GM19025 (cell line): ENCODE measurements around the gene PTPA.
"Not testable (repeated sequence)": the region's sequence is repeated elsewhere in the genome, so short reads cannot be mapped to it uniquely, and the experiment has no call there.

Experiments used
- ATAC-seq: cut with Tn5 transposase; IDR thresholded peaks from one replicate; pipeline ENCODE4 v1.9.1; 2021; ENCODE audit warnings: mild to moderate bottlenecking, low read depth, moderate library complexity; ENCODE audit not compliant: unreplicated experiment

PTPA gene

DNA sequence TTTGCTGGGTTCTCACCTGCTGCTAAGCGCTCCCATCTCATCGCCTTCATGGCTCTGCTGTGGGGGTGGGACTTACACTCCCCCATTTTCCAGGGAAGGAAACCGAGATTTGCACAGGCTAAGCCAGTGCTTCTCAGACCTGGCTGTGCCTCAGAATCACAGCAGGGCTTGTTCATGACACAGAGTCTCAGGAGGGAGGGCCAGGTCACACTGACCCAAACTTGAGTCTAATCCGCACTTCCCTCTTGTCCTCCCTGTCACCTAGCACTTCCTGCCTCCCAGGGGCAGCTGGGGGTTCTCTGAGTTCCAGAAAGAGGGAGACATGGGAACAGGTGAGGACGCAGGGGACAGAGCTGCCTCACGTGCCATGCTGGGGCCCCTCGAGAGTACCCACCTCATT is 82.4 kb downstream of the PTPA start:
- ATAC-seq, result no peak

DNA sequence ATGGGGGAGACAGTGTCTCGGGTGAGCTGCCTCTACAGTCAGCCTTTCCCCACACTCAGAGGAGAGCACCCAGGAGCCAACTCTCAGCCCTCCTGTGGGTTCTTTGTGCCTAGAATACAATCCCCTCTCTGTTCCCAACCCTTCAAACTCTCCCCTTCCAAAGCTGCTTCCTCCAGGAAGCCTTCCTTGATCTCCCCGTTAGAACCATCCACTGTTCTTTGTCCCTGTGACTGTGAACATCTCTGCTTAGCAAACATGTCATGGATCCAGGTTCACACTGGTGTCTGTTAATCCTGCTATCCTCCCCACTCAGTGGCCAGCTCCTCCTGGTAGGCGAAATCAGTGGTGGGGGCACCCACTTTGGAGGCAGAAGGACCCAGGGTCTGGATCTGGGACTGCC is 83.0 kb downstream of the PTPA start:
- no peak for ATAC-seq

DNA sequence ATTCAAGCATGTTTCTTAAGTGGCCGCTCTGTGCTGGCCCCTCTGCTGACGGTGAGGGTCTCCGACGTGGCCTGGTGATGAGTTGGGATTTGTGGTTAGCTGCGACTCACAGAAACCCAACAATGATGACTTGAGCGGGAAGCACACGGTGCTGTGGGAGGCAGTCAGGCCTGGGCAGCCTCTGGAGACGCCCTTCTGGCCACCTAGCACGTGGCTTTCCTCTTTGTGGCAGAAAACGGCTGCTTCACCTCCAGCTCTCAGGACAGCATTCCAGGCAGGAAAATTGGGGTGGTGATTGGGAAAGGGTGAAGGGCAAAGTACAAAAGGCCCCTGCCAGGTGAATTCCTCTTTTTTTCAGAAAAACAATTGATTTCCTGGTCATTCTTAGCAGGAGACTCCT is 84.4 kb downstream of the PTPA start:
- no peak for ATAC-seq

DNA sequence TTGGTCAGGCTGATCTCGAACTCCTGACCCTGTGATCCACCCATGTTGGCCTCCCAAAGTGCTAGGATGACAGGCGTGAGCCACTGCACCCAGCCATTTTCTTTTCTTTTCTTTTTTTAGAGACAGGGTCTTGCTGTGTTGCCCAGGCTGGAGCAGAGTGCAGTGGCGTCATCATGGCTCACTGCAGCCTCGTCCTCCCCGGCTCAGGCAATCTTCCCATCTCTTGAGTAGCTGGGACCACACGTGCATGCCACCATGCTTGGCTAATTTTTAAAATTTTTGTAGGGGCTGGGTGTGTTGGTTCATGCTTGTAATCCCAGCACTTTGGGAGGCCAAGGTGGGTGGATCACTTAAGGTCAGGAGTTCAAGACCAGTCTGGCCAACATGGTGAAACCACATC is 85.8 kb downstream of the PTPA start:
- not testable (repeated sequence) for ATAC-seq

DNA sequence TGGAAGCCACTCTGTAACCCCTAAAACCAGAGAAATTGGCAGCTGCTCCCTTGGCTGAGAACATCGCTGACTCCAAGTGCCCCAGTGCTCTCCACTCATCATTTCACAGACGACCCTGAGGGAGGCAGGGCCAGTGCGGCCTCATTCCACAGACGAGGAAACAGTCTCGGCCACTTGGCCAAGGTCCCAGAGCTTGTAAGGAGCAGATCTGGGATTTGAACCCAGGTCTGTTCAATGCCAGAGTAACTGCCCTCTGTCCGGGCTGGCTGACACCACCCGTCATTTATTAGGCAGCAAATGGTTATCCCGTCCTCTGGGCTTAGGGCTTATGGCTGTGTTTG is 86.7 kb downstream of the PTPA start:
- no peak for ATAC-seq
